Right atrium auricular region (tissue), 2 donors: ENCODE measurements around the gene EIPR1. TPM values are rescaled to one million over a fixed set of nuclear protein-coding genes. Genes with fewer than 3 reads are reported as not detected.

Source experiments
- DNase-seq: peaks from one replicate; pipeline ENCODE4 v3.0.0-alpha.2; 2019; ENCODE audit warnings: low spot score
- H3K27ac ChIP-seq, 2 donors: fragments of 200-600 bp; sonication (generic); 1 replicate in 1 of 2; 2 replicates in 1 of 2; pipeline ENCODE4 v1.5.1; 2016 to 2019
- H3K27me3 ChIP-seq, 2 donors: fragments of 200-600 bp; sonication (generic); one replicate each; pipeline versions ENCODE4 v1.5.1 to v1.6.0; 2017 to 2019
- H3K36me3 ChIP-seq: fragments of 200-600 bp; sonication (generic); one replicate; pipeline ENCODE4 v1.5.1; 2016
- H3K4me1 ChIP-seq, 2 donors: fragments of 200-600 bp; sonication (generic); one replicate each; pipeline versions ENCODE4 v1.5.1 to v1.6.0; 2017 to 2019
- H3K4me3 ChIP-seq, 2 donors: fragments of 200-600 bp; sonication (generic); 1 replicate in 1 of 2; 2 replicates in 1 of 2; pipeline ENCODE4 v1.5.1; 2017 to 2019; ENCODE audit warnings: mild to moderate bottlenecking in 1 of 2, moderate library complexity in 1 of 2
- H3K9me3 ChIP-seq, 2 donors: fragments of 200-600 bp; sonication (generic); one replicate each; pipeline ENCODE4 v1.5.1; 2019
- total RNA-seq, 2 donors: library from RNA; depleted of rRNA; stranded (reverse); fragments of >200 nt; gene quantifications; one replicate each; pipeline ENCODE4 v1.1.0, GENCODE V29; 2016
- TF ChIP-seq, protein P1 (sequence below), 2 donors: fragments of 200-600 bp; sonication (generic); IDR thresholded peaks; one replicate each; pipeline ENCODE4 v1.5.1; 2019; ENCODE audit warnings: antibody characterized with exemption in 2 of 2

EIPR1 gene
- total RNA-seq, 2 donors from 2014 or later: 13.2 to 13.6 TPM

DNA sequence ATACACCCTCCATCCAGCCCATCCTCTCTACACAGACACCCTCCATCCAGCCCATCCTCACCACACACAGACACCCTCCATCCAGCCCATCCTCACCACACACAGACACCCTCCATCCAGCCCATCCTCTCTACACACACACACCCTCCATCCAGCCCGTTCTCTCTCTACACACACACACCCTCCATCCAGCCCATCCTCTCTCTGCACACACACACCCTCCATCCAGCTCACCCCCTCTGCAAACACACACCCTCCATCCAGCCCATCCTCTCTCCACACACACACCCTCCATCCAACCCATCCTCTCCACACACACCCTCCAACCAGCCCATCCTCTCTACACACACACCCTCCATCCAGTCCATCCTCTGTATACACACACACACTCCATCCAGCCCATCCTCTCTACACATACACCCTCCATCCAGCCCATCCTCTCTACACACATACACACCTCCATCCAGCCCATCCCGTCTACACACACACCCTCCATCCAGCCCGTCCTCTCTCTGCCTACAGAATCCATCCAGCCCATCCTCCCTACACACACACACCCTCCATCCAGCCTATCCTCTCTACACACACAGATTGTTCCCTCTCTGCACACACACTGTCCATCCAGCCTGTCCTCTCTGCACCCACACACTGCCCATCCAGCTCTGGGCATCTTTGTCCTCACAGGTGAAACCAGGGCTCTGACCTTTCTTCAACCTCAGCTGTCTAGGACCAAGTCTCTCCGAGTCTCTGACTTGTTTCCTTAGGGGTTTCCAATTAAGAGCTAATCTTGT lies 81.2 kb downstream of the EIPR1 start:
- DNase-seq: no peak
- H3K27me3 ChIP-seq: no peaks in the 10 kb centered on the region
- no peaks in the 10 kb centered on the region for H3K36me3 ChIP-seq
- TF ChIP-seq, protein P1, sequence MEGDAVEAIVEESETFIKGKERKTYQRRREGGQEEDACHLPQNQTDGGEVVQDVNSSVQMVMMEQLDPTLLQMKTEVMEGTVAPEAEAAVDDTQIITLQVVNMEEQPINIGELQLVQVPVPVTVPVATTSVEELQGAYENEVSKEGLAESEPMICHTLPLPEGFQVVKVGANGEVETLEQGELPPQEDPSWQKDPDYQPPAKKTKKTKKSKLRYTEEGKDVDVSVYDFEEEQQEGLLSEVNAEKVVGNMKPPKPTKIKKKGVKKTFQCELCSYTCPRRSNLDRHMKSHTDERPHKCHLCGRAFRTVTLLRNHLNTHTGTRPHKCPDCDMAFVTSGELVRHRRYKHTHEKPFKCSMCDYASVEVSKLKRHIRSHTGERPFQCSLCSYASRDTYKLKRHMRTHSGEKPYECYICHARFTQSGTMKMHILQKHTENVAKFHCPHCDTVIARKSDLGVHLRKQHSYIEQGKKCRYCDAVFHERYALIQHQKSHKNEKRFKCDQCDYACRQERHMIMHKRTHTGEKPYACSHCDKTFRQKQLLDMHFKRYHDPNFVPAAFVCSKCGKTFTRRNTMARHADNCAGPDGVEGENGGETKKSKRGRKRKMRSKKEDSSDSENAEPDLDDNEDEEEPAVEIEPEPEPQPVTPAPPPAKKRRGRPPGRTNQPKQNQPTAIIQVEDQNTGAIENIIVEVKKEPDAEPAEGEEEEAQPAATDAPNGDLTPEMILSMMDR (IDR thresholded peaks at IDR 0.05): no peak
- no peaks in the 10 kb centered on the region for H3K4me1 ChIP-seq
- no peaks in the 10 kb centered on the region for H3K9me3 ChIP-seq
- H3K27ac ChIP-seq: no peak overlapping the region
- no peak overlapping the region for H3K4me3 ChIP-seq

DNA sequence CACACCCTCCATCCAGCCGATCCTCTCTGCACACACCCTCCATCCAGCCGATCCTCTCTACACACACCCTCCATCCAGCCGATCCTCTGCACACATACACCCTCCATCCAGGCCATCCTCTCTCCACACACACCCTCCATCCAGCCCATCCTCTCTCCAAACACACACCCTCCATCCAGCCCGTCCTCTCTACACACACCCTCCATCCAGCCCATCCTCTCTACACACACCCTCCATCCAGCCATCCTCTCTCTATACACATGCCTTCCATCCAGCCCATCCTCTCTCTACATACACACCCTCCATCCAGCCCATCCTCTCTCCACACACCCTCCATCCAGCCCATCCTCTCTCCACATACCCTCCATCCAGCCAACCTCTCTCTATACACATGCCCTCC lies 83.1 kb downstream of the EIPR1 start:
- DNase-seq: no peak
- Histone ChIP-seq H3K36me3 (no peaks in the 10 kb centered on the region), H3K9me3 (no peaks in the 10 kb centered on the region), H3K4me1 (no peaks in the 10 kb centered on the region), H3K27me3 (no peaks in the 10 kb centered on the region), H3K27ac (no peak overlapping the region), H3K4me3 (no peak overlapping the region)
- TF ChIP-seq, protein P1 (IDR thresholded peaks at IDR 0.05): no peak

DNA sequence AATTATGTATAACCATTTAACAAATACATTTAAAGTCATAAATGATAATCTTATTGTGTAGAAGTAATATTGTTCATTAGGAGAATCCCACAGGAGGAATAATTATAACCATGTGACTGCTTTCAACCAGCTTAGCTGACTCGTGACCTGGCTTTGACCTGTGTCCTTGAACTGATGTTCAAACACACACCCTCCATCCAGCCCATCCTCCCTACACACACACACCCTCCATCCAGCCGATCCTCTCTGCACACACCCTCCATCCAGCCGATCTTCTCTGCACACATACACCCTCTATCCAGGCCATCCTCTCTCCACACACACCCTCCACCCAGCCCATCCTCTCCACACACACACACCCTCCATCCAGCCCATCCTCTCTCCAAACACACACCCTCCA lies 83.5 kb downstream of the EIPR1 start:
- Histone ChIP-seq H3K9me3 (no peaks in the 10 kb centered on the region), H3K36me3 (no peaks in the 10 kb centered on the region), H3K4me1 (no peaks in the 10 kb centered on the region), H3K27ac (no peak overlapping the region), H3K27me3 (no peaks in the 10 kb centered on the region), H3K4me3 (no peak overlapping the region)
- TF ChIP-seq, protein P1 (IDR thresholded peaks at IDR 0.05): no peak
- DNase-seq: no peak

DNA sequence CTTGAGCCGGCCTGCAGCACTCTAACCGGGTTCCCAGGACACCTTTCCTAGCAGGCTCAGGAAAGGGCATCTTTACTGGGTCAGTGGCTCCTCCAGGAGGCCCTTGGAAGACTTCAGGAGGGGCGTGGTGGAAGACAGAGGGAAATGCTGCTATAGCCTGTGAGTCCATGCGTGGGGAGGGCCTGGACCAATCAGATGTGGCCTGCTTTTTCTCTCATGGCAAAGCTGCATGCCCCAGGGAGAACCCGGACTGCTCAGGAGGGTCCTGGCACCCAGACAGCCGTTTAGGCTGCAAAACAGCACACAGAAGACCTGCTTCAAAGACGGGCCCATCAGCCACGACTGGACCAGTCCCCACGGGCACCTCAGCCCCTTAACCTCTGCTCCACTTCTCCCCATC lies 84.4 kb downstream of the EIPR1 start:
- TF ChIP-seq, protein P1 (IDR thresholded peaks at IDR 0.05): no peak
- H3K27me3 ChIP-seq: no peaks in the 10 kb centered on the region

DNA sequence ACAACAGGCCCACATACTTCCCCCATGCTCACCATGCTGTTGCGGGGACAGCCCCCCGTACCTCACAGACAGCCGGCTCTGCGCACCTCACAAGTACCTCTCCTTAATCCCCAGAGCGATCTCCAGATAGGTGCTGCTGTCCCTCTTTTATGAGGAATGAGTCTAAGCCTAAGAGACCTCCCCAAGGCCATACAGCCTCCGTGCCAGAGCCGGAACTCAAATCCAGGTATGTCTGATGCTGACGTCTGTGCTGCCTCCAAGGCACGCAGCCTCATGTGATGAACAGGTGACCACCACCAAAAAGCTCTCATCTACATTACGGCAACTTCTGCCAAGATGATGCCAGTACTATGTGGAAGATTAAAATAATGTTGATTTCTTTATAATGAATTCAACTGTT lies 85.2 kb downstream of the EIPR1 start:
- Histone ChIP-seq H3K36me3 (no peaks in the 10 kb centered on the region), H3K27me3 (no peaks in the 10 kb centered on the region), H3K4me1 (no peaks in the 10 kb centered on the region), H3K9me3 (no peaks in the 10 kb centered on the region), H3K27ac (no peak overlapping the region), H3K4me3 (no peak overlapping the region)
- TF ChIP-seq, protein P1 (IDR thresholded peaks at IDR 0.05): no peak
- no peak for DNase-seq

More for the DNA sequence above, 84.4 kb downstream of the EIPR1 start:
- Histone ChIP-seq H3K36me3 (no peaks in the 10 kb centered on the region), H3K4me3 (no peak overlapping the region), H3K9me3 (no peaks in the 10 kb centered on the region), H3K4me1 (no peaks in the 10 kb centered on the region), H3K27ac (no peak overlapping the region)
- no peak for DNase-seq

DNA sequence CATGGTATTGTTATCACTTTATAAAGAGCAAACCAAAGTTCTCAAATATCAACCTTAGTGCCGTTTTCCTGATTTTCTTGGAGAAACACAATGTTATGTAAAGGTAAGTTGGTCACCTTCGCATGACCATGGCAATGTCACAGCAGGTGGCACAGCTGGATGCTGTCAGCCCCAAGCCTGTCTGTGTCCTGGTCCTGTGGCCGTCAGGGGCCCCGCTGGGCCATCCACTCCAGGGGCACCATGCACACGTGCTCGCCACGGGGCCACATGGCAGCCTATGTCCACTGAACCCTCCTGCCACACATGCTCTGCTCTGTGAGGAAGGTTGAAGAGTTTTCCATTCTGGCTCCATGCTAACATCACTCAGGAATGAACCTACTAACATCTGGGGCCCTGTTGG lies 85.9 kb downstream of the EIPR1 start:
- H3K27ac ChIP-seq: no peak overlapping the region
- no peaks in the 10 kb centered on the region for H3K4me1 ChIP-seq
- no peak overlapping the region for H3K4me3 ChIP-seq
- TF ChIP-seq, protein P1 (IDR thresholded peaks at IDR 0.05): no peak
- H3K27me3 ChIP-seq: no peaks in the 10 kb centered on the region
- DNase-seq: no peak
- no peaks in the 10 kb centered on the region for H3K9me3 ChIP-seq
- no peaks in the 10 kb centered on the region for H3K36me3 ChIP-seq
